ENCODE results near the gene GALNT7.

GALNT7 gene

DNA sequence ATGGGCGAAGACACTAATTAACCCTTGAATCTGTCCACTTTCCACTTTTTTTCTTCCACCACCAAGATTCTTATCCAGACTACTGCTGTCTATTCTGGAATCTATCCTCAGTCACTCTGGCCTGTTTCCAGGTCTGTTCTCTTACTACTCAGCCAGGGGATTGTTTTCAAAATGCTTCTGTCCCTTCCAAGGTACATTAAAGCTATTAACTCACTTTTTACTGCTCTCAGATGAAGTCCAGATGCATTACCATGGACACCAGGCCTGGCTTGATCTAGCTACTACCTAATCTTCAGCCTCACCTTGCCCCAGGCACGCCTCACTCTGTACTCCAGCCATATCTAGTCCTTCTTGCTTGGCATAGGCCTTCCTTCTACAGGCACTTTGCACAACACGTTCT is 66.4 kb downstream of the GALNT7 start:
- no peaks in the 10 kb centered on the region for H3K27me3 ChIP-seq (ENCODE audit: low read depth, low read length)
- H4K20me1 ChIP-seq (ENCODE audit: insufficient read depth, low read length) = no peaks in the 10 kb centered on the region
- H3K36me3 ChIP-seq (replicated peaks; ENCODE audit: low read depth, low read length) = no peaks in the 10 kb centered on the region
- no peak overlapping the region for H3K27ac ChIP-seq (ENCODE audit: low read length)
- no peak overlapping the region for H2AFZ ChIP-seq (ENCODE audit: low read depth, low read length)
- H3K79me2 ChIP-seq (ENCODE audit: low read length) = no peaks in the 10 kb centered on the region
- H3K4me3 ChIP-seq (ENCODE audit: low read length) = no peak overlapping the region
- no peak overlapping the region for H3K9ac ChIP-seq (ENCODE audit: low read length)
- no peak overlapping the region for H3K4me2 ChIP-seq (ENCODE audit: low read length)
- TF ChIP-seq EZH2phosphoT487 (IDR thresholded peaks at IDR 0.05; ENCODE audit: low read depth) (no peak), CTCF (IDR thresholded peaks at IDR 0.05; ENCODE audit: low read depth, low read length) (no peak)
- H3K4me1 ChIP-seq (ENCODE audit: low read length) = no peaks in the 10 kb centered on the region
- H3K9me3 ChIP-seq (ENCODE audit: insufficient read depth, low read length) = no peaks in the 10 kb centered on the region

- no peak overlapping the region for H3K27ac ChIP-seq (ENCODE audit: low read length)
- no peaks in the 10 kb centered on the region for H3K36me3 ChIP-seq (replicated peaks; ENCODE audit: low read depth, low read length)
- H3K4me3 ChIP-seq (ENCODE audit: low read length) = no peak overlapping the region
- no peak overlapping the region for H2AFZ ChIP-seq (ENCODE audit: low read depth, low read length)
- no peak overlapping the region for H3K4me2 ChIP-seq (ENCODE audit: low read length)
- TF ChIP-seq EZH2phosphoT487 (IDR thresholded peaks at IDR 0.05; ENCODE audit: low read depth) (no peak), CTCF (IDR thresholded peaks at IDR 0.05; ENCODE audit: low read depth, low read length) (no peak)
- no peaks in the 10 kb centered on the region for H3K4me1 ChIP-seq (ENCODE audit: low read length)
- no peaks in the 10 kb centered on the region for H3K79me2 ChIP-seq (ENCODE audit: low read length)
- no peaks in the 10 kb centered on the region for H3K27me3 ChIP-seq (ENCODE audit: low read depth, low read length)
- no peak overlapping the region for H3K9ac ChIP-seq (ENCODE audit: low read length)
- H3K9me3 ChIP-seq (ENCODE audit: insufficient read depth, low read length) = no peaks in the 10 kb centered on the region
- no peaks in the 10 kb centered on the region for H4K20me1 ChIP-seq (ENCODE audit: insufficient read depth, low read length)
These were observed 67.7 kb downstream of the GALNT7 start for GRCh38 chr4:173236301-173236700.

DNA sequence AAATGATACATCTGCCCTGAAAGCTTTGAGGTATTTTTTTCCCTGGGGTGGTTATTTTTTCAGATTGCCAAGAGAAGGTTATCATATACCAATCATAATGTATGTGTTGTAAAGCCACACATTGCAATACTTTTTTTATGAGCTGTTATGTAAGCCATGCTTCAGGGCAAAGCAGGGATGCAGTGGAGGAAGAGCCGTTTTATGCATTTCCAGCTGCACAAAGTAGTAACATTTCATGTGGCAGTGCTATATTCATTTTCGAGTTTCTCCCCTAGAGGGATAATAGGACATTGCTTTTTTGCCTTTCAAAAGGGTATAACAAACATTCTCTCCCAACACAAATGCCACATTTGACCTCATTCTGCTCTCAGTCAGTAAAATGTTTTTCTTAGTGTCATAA is 68.5 kb downstream of the GALNT7 start:
- H3K79me2 ChIP-seq (ENCODE audit: low read length) = no peaks in the 10 kb centered on the region
- no peaks in the 10 kb centered on the region for H3K27me3 ChIP-seq (ENCODE audit: low read depth, low read length)
- H3K9ac ChIP-seq (ENCODE audit: low read length) = no peak overlapping the region
- no peak for TF ChIP-seq CTCF (IDR thresholded peaks at IDR 0.05; ENCODE audit: low read depth, low read length)
- no peak for TF ChIP-seq EZH2phosphoT487 (IDR thresholded peaks at IDR 0.05; ENCODE audit: low read depth)
- H3K4me3 ChIP-seq (ENCODE audit: low read length) = no peak overlapping the region
- H3K36me3 ChIP-seq (replicated peaks; ENCODE audit: low read depth, low read length) = no peaks in the 10 kb centered on the region
- H2AFZ ChIP-seq (ENCODE audit: low read depth, low read length) = no peak overlapping the region
- H3K27ac ChIP-seq (ENCODE audit: low read length) = no peak overlapping the region
- H3K9me3 ChIP-seq (ENCODE audit: insufficient read depth, low read length) = no peaks in the 10 kb centered on the region
- no peaks in the 10 kb centered on the region for H4K20me1 ChIP-seq (ENCODE audit: insufficient read depth, low read length)
- no peak overlapping the region for H3K4me2 ChIP-seq (ENCODE audit: low read length)
- H3K4me1 ChIP-seq (ENCODE audit: low read length) = no peaks in the 10 kb centered on the region

- H3K4me3 ChIP-seq (ENCODE audit: low read length) = no peak overlapping the region
- no peak overlapping the region for H3K4me2 ChIP-seq (ENCODE audit: low read length)
- no peak overlapping the region for H3K9ac ChIP-seq (ENCODE audit: low read length)
- H3K79me2 ChIP-seq (ENCODE audit: low read length) = no peaks in the 10 kb centered on the region
- no peaks in the 10 kb centered on the region for H4K20me1 ChIP-seq (ENCODE audit: insufficient read depth, low read length)
- no peak overlapping the region for H2AFZ ChIP-seq (ENCODE audit: low read depth, low read length)
- no peaks in the 10 kb centered on the region for H3K36me3 ChIP-seq (replicated peaks; ENCODE audit: low read depth, low read length)
- H3K9me3 ChIP-seq (ENCODE audit: insufficient read depth, low read length) = no peaks in the 10 kb centered on the region
- no peaks in the 10 kb centered on the region for H3K4me1 ChIP-seq (ENCODE audit: low read length)
- no peak for TF ChIP-seq CTCF (IDR thresholded peaks at IDR 0.05; ENCODE audit: low read depth, low read length)
- TF ChIP-seq EZH2phosphoT487 (IDR thresholded peaks at IDR 0.05; ENCODE audit: low read depth) = no peak
- no peak overlapping the region for H3K27ac ChIP-seq (ENCODE audit: low read length)
- no peaks in the 10 kb centered on the region for H3K27me3 ChIP-seq (ENCODE audit: low read depth, low read length)
These were observed 69.2 kb downstream of the GALNT7 start for GRCh38 chr4:173237762-173238161.
